ENCODE data around the gene ATG4D.

- TF ChIP-seq CTCF (IDR thresholded peaks at IDR 0.05) (no peak), POLR2AphosphoS5 (IDR thresholded peaks at IDR 0.05) (no peak), POLR2A (IDR thresholded peaks at IDR 0.05) (no peak), EP300 (IDR thresholded peaks at IDR 0.05; ENCODE audit: low read depth) (no peak)
Observed at GRCh38 chr19:10525636-10526035, 18.1 kb upstream of the ATG4D start.

Measured in transverse colon (tissue), 4 donors.